ENCODE measurements around the gene KLHL11.
"Not testable (repeated sequence)": the region's sequence is repeated elsewhere in the genome, so short reads cannot be mapped to it uniquely, and the experiment has no call there.

The KLHL11 gene

DNA sequence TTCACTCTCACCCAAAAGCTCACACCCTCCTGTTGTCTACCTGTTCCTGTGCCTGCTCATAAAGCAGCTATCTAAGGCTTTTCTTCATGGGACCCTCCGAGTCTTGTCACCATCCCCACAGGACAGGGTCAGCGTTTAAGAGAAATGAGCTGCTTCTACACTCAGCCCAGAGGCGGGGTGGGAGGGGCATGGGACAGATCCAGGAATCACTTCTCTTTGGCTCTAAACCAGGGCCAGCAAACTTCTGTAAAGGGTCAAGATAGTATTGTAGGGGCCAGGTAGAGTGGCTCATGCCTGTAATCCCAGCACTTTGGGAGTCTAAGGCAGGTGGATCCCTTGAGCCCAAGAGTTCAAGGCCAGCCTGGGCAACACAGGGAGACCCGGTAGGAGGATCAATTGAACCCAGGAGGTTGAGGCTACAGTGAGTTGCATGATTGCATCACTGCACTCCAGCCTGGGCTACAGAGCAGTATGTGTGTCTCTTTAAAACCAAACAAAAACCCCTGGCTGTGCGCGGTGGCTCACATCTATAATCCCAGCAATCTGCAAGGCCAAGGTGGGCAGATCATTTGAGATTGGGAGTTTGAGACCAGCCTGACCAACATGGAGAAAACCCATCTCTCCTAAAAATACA lies 23.2 kb upstream of the KLHL11 start:
- no peak for FAIRE-seq

DNA sequence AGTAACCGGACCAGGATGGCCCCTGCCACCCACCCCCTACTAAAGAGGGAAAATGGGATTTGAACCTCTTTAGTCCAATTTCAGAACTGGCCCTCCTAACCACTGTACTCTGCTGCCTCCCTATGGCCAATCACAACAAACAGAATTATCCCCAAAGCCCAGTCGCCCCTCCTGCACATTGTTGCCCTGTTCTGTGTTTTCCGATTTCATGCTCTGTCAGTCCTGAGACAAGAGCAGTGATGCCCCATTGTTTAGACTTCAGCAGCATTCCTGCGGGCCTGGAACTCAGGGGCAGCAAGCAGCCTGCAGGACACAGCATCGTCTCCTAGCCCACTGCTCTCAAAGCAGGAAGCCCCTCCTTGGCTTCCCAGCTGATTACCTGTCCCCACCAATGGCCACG lies 20.5 kb upstream of the KLHL11 start:
- no peak for FAIRE-seq

- FAIRE-seq = no peak
Observed at GRCh38 chr17:41882756-41883155, 17.5 kb upstream of the KLHL11 start.

- no peak for FAIRE-seq
Observed at GRCh38 chr17:41880130-41880529, 14.9 kb upstream of the KLHL11 start.

DNA sequence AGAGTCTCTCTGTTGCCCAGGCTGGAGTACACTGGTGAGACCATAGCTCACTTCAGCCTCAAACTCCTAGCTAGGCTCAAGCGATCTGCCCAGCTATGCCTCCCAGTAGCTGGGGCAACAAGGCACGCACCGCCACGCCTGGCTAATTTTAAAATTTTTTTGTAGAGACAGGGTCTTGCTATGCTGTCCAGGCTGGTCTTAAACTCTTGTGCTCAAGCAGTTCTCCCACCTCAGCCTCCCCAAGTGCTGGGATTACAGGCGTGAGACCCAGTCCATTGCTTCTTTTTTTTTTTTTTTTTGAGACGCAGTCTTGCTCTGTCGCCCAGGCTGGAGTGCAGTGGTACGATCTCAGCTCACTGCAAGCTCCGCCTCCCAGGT lies 9.1 kb upstream of the KLHL11 start:
- FAIRE-seq = not testable (repeated sequence)

- no peak for FAIRE-seq
Observed at GRCh38 chr17:41873559-41874292, 8.5 kb upstream of the KLHL11 start.

DNA sequence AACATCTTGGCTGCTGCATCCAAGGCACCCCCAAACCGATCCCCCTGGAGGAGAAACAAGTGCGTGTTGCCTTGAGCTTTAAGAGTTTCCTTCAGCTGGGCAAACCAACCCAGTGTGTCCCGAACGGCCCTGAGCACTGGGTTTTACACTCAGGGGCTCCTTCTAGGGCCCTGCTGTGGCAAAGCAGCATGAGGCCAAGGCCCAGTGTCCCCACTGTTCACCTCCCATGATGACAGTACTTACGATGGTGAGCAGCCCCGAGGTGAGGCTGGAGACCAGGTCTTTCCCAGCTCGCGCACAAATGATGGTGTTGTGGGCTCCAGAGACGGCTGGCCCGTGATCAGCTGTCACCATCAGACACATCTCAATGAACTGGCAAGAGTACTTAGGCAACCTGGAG lies 6.6 kb upstream of the KLHL11 start:
- FAIRE-seq = no peak

- no peak for FAIRE-seq
Observed at GRCh38 chr17:41870627-41871026, 5.4 kb upstream of the KLHL11 start.

DNA sequence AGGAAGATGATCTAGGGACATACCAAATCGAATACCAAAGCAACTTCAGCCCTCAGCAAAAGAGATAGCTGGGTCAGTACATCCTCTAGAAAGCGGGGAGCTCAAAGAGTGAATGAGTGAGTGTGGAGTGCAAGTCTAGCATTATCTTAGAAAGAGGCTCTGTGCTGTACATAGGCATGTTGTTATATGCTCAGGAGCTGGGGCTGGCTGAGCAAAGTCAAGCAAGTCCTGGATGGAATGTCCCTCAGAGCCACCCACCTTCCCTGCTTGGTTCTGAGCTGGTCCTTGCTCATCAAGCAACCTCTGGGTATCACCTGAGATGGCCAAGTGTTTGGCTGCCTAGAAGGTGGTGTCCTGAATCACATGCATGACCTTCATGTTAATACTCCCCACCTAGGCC lies 4.9 kb upstream of the KLHL11 start:
- no peak for FAIRE-seq

GRCh38 chr17:41869426-41869825 lies 4.2 kb upstream of the KLHL11 start:
- no peak for FAIRE-seq

DNA sequence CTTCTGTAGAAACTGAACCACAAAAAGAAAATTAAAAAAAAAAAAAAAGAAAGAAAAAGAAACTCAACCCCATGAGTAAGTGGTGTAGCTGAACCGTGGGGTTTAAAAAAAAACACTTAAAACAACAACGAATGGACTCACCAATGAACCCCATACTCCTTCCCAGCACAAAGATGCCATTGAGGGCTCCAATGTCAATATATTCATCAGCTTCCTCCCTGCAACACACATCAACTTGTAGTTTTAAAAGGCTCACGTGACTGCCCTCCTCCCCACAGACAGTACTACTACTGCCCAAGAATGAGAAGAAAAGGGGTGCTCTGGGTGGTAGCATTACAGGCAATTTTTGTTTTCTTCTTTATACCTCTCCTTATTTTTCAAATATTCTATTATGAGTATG lies 3.3 kb upstream of the KLHL11 start:
- no peak for FAIRE-seq

DNA sequence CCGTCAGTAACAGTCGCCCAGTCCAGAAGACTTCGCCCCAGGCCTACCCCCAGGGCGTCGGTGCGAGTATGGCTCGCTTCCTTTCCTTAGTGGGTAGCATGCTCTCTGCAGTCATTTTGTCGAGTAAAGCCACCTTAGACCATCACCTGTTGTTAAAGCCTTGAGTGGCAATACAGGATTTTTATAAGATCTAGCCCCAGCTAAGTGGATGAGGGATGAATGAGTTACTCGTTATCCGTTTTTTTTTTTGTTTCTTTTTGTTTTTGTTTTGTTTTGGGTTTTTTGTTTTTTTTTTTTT lies 322 bp upstream of the KLHL11 start:
- FAIRE-seq = peak; percentile 17

GRCh38 chr17:41864498-41864835 lies 756 bp downstream of the KLHL11 start:
- FAIRE-seq = no peak

- no peak for FAIRE-seq
Observed at GRCh38 chr17:41863074-41863848, 2.0 kb downstream of the KLHL11 start.

- FAIRE-seq = no peak
Observed at GRCh38 chr17:41860254-41860931, 4.8 kb downstream of the KLHL11 start.

GRCh38 chr17:41851382-41851781 lies 13.8 kb downstream of the KLHL11 start:
- not testable (repeated sequence) for FAIRE-seq

DNA sequence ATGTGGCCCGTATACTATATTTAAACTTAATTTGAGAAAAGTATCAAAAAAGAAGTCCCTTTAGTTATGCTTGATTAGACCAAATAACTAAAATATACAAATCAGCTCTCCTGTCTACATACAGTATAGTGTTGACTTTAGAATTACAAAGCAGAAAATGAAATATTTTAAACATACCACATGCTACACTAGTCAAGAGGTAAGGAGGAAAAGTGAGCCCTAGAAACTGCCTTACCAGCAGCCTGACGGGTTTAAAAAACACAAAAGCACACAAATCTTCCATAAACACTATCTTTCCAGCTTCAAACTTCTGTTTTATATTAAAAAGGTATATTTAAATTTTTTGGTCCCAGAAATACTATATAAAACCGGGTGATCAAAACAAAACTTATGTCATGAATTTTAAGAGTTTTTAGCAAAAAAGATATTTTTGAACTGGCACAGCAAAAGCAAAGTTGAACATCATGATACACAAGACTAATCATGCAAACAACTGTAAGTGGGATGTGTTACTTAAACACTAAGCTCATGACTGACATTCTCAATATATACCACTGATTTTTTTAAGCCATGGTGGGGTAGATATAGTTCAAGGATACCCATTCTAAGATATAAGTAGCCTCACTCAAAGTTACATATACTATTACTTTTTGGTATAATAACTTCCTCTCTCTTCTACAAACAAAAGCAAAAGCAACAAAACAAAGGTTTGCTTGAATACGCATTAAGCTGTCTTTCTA lies 15.8 kb downstream of the KLHL11 start:
- no peak for FAIRE-seq

DNA sequence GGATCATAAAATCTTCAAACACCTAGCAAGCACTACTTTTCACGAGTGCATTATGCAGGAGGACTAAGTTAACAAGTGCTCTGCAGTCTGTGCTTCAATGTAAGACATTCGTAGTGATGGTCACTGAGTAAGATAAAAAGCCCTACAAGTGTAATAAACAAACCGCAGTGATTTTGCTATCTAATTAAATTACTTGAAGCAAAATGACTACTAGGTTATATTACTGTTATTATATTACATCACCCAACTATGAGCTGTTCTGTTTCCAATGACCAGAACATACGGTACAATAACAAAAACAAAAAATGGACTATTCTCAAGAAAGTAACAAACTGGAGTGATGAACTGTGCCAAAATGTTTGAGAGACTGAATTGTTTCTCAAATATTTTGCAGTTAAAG lies 16.4 kb downstream of the KLHL11 start:
- no peak for FAIRE-seq

- no peak for FAIRE-seq
Observed at GRCh38 chr17:41844971-41845370, 20.3 kb downstream of the KLHL11 start.

- FAIRE-seq = not testable (repeated sequence)
Observed at GRCh38 chr17:41840781-41841180, 24.4 kb downstream of the KLHL11 start.

- not testable (repeated sequence) for FAIRE-seq
Observed at GRCh38 chr17:41839448-41839847, 25.8 kb downstream of the KLHL11 start.

DNA sequence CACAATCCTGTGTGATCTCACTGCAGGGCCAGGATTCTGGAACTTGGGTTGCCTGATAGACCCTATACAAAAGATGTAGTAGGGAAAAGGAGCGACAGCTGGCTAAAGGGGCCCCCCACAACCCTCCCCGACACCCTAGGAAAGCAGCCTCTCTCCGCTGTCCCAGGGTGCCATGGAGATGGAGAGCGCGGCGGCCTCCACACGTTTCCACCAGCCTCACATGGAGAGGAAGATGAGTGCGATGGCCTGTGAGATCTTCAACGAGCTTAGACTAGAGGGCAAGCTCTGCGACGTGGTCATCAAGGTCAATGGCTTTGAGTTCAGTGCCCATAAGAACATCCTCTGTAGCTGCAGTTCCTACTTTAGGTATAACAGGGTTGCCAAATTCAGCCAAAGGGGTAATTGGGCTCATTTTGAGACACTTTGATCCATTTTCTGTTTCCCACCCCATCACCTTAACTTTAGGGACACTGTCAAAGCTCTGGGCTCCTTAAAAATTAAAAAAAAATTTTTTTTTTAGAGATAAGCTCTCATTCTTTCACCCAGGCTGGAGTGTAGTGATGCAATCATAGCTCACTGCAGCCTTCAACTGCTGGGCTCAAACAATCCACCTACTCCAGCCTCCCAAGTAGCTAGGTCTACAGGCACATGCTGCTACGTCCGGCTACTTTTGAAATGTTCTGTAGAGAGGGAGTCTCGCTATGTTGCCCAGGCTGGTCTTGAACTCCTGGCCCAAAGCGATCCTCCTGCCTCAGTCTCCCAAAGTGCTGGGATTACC lies 27.3 kb downstream of the KLHL11 start, which contains the start of gene KLHL10:
KLHL10 (plus strand) TSS at position 65 of the 778 bp plus-strand sequence; CDS start at position 173, 108 bp downstream.
- no peak for FAIRE-seq
